WTC11 (cell line): ENCODE measurements around the gene ZBTB8A. TPM values are rescaled to one million over a fixed set of nuclear protein-coding genes. Genes with fewer than 3 reads are reported as not detected.

Experiments
- ATAC-seq: fragments of 200-7000 bp; cut with Tn5 transposase; 2 replicates; pipeline ENCODE4 v1.10.0; 2021; ENCODE audit warnings: mild to moderate bottlenecking, moderate library complexity
- CTCF ChIA-PET: fragments of 300-600 bp; sonication (Branson Sonifier 250); formaldehyde crosslinking; loops from one replicate; lab custom pipeline; 2021; ENCODE audit warnings: antibody characterized with exemption; lab: Charles Lee
- POLR2A ChIA-PET: fragments of 350-600 bp; sonication (Branson Sonifier 250); formaldehyde crosslinking; loops from one replicate; lab custom pipeline; 2021; ENCODE audit warnings: antibody characterized with exemption; lab: Charles Lee
- DNase-seq: peaks from one replicate; pipeline ENCODE4 v3.0.0; 2021; ENCODE audit warnings: low spot score
- H3K27ac Mint-ChIP-seq: 2 replicates; pipeline ENCODE4 v1.8.0; 2021; ENCODE audit warnings: mixed read lengths
- H3K27me3 Mint-ChIP-seq: 2 replicates; pipeline ENCODE4 v1.8.0; 2021; ENCODE audit warnings: low read depth, mild to moderate bottlenecking, moderate library complexity, mixed read lengths
- H3K36me3 Mint-ChIP-seq: 2 replicates; pipeline ENCODE4 v1.8.0; 2021; ENCODE audit warnings: mixed read lengths
- H3K4me1 Mint-ChIP-seq: 2 replicates; pipeline ENCODE4 v1.8.0; 2022; ENCODE audit warnings: mixed read lengths
- H3K4me3 Mint-ChIP-seq: 2 replicates; pipeline ENCODE4 v1.8.0; 2021; ENCODE audit warnings: mild to moderate bottlenecking, moderate library complexity, mixed read lengths
- H3K9me3 Mint-ChIP-seq: 2 replicates; pipeline ENCODE4 v1.8.0; 2021; ENCODE audit warnings: mixed read lengths
- ATF1 ChIP-seq: sonication (generic); formaldehyde crosslinking; IDR thresholded peaks from 2 replicates; pipeline ENCODE4 v1.8.1; 2023; ENCODE audit warnings: mild to moderate bottlenecking, moderate library complexity, missing genetic modification reagents
- GRHL2 ChIP-seq: fragments of 250-450 bp; sonication (Bioruptor Pico); IDR thresholded peaks from 2 replicates; pipeline ENCODE4 v1.8.0; 2022; ENCODE audit warnings: mild to moderate bottlenecking, moderate library complexity; ENCODE audit not compliant: insufficient replicate concordance, severe bottlenecking
- OVOL2 ChIP-seq: fragments of 250-450 bp; sonication (Bioruptor Pico); IDR thresholded peaks from 2 replicates; pipeline ENCODE4 v1.9.0; 2021; ENCODE audit warnings: mild to moderate bottlenecking, borderline replicate concordance
- ZNF138 ChIP-seq: sonication (generic); formaldehyde crosslinking; conservative IDR thresholded peaks from 2 replicates; pipeline ENCODE4 v1.8.1; 2022; ENCODE audit warnings: mild to moderate bottlenecking, moderate library complexity, missing genetic modification reagents
- ZNF416 ChIP-seq: fragments of 250-450 bp; sonication (Bioruptor Pico); IDR thresholded peaks from 2 replicates; pipeline ENCODE4 v1.9.0; 2021; ENCODE audit warnings: mild to moderate bottlenecking, inconsistent platforms
- total RNA-seq: library from RNA; stranded (reverse); gene quantifications from 3 replicates; pipeline ENCODE4 v1.2.3, GENCODE V29; 2021
- TF ChIP-seq, protein P1 (sequence below): sonication (generic); formaldehyde crosslinking; IDR thresholded peaks from 2 replicates; pipeline ENCODE4 v1.8.1; 2022; ENCODE audit warnings: missing genetic modification reagents, borderline replicate concordance
- TF ChIP-seq, protein P2 (sequence below): sonication (generic); formaldehyde crosslinking; conservative IDR thresholded peaks from 2 replicates; pipeline ENCODE4 v1.8.1; 2023; ENCODE audit warnings: mild to moderate bottlenecking, low read depth, missing genetic modification reagents, moderate library complexity
- TF ChIP-seq, protein P3 (sequence below): fragments of 250-450 bp; sonication (Bioruptor Pico); IDR thresholded peaks from 2 replicates; pipeline ENCODE4 v1.9.0; 2021; ENCODE audit warnings: mild to moderate bottlenecking, borderline replicate concordance
- TF ChIP-seq, protein P4 (sequence below): sonication (generic); formaldehyde crosslinking; IDR thresholded peaks from 2 replicates; pipeline ENCODE4 v1.8.1; 2023; ENCODE audit warnings: mild to moderate bottlenecking, missing genetic modification reagents
- TF ChIP-seq, protein P5 (sequence below): fragments of 250-450 bp; sonication (Bioruptor Pico); IDR thresholded peaks from 2 replicates; pipeline ENCODE4 v2.1.2; 2022; ENCODE audit warnings: mild to moderate bottlenecking, moderate library complexity
- TF ChIP-seq, protein P6 (sequence below): fragments of 200-600 bp; IDR thresholded peaks from 2 replicates; pipeline ENCODE4 v1.8.0; 2022; ENCODE audit warnings: antibody characterized with exemption
- TF ChIP-seq, protein P7 (sequence below): sonication (generic); formaldehyde crosslinking; IDR thresholded peaks from 2 replicates; pipeline ENCODE4 v1.8.1; 2023; ENCODE audit warnings: mild to moderate bottlenecking, missing genetic modification reagents
- TF ChIP-seq, protein P8 (sequence below): sonication (generic); formaldehyde crosslinking; IDR thresholded peaks from 2 replicates; pipeline ENCODE4 v1.8.1; 2022; ENCODE audit warnings: mild to moderate bottlenecking, moderate library complexity, missing genetic modification reagents
- TF ChIP-seq, protein P9 (sequence below): fragments of 250-450 bp; sonication (Bioruptor Pico); IDR thresholded peaks from 2 replicates; pipeline ENCODE4 v1.9.0; 2021; ENCODE audit warnings: moderate library complexity, mild to moderate bottlenecking, inconsistent platforms, borderline replicate concordance

Gene ZBTB8A
- total RNA-seq, 1 experiment from 2014 or later: 7.7 TPM

DNA sequence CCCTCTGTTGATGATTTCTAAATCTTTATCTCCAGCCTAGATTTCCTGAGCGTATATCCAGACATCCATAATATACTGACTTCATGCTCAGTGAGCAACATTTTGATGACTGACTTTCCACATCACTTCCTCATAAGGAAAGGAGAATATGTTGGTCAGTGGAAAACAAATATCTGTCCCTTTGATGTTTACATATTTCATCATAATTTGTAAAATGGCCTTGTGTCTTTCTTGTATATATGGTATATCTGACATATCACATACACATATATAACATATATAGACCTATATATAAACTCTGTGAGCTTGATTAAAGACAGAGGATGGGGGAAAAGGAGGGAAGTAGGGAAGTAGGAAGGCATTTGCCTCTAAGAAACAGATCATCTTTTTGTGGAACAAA, 18.6 kb downstream of the ZBTB8A start (continued):
- TF ChIP-seq, protein P1, sequence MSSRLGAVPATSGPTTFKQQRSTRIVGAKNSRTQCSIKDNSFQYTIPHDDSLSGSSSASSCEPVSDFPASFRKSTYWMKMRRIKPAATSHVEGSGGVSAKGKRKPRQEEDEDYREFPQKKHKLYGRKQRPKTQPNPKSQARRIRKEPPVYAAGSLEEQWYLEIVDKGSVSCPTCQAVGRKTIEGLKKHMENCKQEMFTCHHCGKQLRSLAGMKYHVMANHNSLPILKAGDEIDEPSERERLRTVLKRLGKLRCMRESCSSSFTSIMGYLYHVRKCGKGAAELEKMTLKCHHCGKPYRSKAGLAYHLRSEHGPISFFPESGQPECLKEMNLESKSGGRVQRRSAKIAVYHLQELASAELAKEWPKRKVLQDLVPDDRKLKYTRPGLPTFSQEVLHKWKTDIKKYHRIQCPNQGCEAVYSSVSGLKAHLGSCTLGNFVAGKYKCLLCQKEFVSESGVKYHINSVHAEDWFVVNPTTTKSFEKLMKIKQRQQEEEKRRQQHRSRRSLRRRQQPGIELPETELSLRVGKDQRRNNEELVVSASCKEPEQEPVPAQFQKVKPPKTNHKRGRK (CRISPR knock-in tag): no peak
- TF ChIP-seq, protein P2, sequence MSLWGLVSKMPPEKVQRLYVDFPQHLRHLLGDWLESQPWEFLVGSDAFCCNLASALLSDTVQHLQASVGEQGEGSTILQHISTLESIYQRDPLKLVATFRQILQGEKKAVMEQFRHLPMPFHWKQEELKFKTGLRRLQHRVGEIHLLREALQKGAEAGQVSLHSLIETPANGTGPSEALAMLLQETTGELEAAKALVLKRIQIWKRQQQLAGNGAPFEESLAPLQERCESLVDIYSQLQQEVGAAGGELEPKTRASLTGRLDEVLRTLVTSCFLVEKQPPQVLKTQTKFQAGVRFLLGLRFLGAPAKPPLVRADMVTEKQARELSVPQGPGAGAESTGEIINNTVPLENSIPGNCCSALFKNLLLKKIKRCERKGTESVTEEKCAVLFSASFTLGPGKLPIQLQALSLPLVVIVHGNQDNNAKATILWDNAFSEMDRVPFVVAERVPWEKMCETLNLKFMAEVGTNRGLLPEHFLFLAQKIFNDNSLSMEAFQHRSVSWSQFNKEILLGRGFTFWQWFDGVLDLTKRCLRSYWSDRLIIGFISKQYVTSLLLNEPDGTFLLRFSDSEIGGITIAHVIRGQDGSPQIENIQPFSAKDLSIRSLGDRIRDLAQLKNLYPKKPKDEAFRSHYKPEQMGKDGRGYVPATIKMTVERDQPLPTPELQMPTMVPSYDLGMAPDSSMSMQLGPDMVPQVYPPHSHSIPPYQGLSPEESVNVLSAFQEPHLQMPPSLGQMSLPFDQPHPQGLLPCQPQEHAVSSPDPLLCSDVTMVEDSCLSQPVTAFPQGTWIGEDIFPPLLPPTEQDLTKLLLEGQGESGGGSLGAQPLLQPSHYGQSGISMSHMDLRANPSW (CRISPR knock-in tag): no peak
- TF ChIP-seq, protein P3, sequence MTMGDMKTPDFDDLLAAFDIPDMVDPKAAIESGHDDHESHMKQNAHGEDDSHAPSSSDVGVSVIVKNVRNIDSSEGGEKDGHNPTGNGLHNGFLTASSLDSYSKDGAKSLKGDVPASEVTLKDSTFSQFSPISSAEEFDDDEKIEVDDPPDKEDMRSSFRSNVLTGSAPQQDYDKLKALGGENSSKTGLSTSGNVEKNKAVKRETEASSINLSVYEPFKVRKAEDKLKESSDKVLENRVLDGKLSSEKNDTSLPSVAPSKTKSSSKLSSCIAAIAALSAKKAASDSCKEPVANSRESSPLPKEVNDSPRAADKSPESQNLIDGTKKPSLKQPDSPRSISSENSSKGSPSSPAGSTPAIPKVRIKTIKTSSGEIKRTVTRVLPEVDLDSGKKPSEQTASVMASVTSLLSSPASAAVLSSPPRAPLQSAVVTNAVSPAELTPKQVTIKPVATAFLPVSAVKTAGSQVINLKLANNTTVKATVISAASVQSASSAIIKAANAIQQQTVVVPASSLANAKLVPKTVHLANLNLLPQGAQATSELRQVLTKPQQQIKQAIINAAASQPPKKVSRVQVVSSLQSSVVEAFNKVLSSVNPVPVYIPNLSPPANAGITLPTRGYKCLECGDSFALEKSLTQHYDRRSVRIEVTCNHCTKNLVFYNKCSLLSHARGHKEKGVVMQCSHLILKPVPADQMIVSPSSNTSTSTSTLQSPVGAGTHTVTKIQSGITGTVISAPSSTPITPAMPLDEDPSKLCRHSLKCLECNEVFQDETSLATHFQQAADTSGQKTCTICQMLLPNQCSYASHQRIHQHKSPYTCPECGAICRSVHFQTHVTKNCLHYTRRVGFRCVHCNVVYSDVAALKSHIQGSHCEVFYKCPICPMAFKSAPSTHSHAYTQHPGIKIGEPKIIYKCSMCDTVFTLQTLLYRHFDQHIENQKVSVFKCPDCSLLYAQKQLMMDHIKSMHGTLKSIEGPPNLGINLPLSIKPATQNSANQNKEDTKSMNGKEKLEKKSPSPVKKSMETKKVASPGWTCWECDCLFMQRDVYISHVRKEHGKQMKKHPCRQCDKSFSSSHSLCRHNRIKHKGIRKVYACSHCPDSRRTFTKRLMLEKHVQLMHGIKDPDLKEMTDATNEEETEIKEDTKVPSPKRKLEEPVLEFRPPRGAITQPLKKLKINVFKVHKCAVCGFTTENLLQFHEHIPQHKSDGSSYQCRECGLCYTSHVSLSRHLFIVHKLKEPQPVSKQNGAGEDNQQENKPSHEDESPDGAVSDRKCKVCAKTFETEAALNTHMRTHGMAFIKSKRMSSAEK: no peak
- TF ChIP-seq, protein P4, sequence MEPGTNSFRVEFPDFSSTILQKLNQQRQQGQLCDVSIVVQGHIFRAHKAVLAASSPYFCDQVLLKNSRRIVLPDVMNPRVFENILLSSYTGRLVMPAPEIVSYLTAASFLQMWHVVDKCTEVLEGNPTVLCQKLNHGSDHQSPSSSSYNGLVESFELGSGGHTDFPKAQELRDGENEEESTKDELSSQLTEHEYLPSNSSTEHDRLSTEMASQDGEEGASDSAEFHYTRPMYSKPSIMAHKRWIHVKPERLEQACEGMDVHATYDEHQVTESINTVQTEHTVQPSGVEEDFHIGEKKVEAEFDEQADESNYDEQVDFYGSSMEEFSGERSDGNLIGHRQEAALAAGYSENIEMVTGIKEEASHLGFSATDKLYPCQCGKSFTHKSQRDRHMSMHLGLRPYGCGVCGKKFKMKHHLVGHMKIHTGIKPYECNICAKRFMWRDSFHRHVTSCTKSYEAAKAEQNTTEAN (CRISPR knock-in tag): no peak

DNA sequence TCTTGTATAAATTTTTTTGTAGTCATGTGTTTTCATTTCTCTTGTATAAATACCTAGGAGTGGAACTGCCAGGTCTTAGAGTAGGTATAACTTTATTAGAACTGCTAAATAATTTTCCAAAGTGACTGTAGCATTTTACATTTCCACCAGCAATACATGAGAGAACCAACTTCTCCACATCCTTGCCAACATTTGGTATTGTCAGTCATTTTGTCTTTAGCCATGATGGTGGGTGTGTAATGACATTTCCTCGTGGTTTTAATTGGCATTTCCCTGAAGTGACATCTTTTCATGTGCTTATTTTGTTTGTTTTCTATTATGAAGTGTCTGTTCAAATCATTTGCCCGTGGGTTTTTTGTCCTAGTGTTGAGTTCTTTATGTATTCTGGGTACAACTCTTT, 29.7 kb downstream of the ZBTB8A start:
- no peak for ATAC-seq
- H3K27ac Mint-ChIP-seq: no peak overlapping the region
- H3K4me3 Mint-ChIP-seq: no peak overlapping the region
- CTCF ChIA-PET: no interaction called here
- H3K36me3 Mint-ChIP-seq: peaks cover 5% of the 10 kb centered on the region
- POLR2A ChIA-PET: no interaction called here
- no peak for TF ChIP-seq ATF1 (CRISPR knock-in tag)
- TF ChIP-seq, protein P5, sequence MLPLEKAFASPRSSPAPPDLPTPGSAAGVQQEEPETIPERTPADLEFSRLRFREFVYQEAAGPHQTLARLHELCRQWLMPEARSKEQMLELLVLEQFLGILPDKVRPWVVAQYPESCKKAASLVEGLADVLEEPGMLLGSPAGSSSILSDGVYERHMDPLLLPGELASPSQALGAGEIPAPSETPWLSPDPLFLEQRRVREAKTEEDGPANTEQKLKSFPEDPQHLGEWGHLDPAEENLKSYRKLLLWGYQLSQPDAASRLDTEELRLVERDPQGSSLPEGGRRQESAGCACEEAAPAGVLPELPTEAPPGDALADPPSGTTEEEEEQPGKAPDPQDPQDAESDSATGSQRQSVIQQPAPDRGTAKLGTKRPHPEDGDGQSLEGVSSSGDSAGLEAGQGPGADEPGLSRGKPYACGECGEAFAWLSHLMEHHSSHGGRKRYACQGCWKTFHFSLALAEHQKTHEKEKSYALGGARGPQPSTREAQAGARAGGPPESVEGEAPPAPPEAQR (CRISPR knock-in tag): no peak
- TF ChIP-seq, all 79 proteins: peak for 0
- Mint-ChIP-seq H3K27me3 (no peaks in the 10 kb centered on the region), H3K4me1 (no peaks in the 10 kb centered on the region), H3K9me3 (no peaks in the 10 kb centered on the region)
- no peak for DNase-seq

DNA sequence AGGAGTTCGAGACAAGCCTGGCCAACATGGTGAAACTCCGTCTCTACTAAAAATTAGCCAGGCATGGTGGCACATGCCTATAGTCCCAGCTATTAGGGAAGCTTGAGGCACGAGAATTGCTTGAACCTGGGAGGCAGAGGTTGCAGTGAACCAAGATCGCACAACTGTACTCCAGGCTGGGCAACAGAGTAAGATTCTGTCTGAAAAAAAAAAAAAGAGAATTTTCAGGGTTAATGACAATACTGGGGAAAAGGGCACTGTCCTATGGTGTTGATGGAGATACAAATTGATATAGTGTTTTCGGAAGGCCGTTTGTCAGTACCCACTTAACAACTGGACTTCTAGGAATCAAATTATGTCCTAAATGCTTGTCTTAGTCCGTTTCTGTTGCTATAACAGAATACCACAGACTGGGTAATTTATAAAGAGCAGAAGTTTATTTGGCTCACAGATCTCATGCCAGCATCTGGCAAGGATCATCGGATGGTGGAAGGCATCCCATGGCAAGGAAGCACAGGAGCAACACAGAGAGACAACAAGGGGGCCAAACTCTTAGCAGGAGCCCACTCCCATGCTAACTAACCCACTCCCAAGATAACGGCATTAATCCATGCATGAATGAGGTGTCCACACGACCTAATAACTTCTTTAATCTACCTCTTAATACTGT, 41.3 kb downstream of the ZBTB8A start:
- H3K27ac Mint-ChIP-seq: no peak overlapping the region
- no peaks in the 10 kb centered on the region for H3K36me3 Mint-ChIP-seq
- no peaks in the 10 kb centered on the region for H3K4me1 Mint-ChIP-seq
- H3K27me3 Mint-ChIP-seq: no peaks in the 10 kb centered on the region
- ATAC-seq (no peak), DNase-seq (no peak)
- no peaks in the 10 kb centered on the region for H3K9me3 Mint-ChIP-seq
- ChIA-PET CTCF (no interaction called here), POLR2A (no interaction called here)
- H3K4me3 Mint-ChIP-seq: no peak overlapping the region
- TF ChIP-seq ZNF416: no peak
- no peak for TF ChIP-seq OVOL2
- no peak for TF ChIP-seq ZNF138 (CRISPR knock-in tag)
- TF ChIP-seq, protein P6, sequence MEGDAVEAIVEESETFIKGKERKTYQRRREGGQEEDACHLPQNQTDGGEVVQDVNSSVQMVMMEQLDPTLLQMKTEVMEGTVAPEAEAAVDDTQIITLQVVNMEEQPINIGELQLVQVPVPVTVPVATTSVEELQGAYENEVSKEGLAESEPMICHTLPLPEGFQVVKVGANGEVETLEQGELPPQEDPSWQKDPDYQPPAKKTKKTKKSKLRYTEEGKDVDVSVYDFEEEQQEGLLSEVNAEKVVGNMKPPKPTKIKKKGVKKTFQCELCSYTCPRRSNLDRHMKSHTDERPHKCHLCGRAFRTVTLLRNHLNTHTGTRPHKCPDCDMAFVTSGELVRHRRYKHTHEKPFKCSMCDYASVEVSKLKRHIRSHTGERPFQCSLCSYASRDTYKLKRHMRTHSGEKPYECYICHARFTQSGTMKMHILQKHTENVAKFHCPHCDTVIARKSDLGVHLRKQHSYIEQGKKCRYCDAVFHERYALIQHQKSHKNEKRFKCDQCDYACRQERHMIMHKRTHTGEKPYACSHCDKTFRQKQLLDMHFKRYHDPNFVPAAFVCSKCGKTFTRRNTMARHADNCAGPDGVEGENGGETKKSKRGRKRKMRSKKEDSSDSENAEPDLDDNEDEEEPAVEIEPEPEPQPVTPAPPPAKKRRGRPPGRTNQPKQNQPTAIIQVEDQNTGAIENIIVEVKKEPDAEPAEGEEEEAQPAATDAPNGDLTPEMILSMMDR: no peak
- TF ChIP-seq, protein P7, sequence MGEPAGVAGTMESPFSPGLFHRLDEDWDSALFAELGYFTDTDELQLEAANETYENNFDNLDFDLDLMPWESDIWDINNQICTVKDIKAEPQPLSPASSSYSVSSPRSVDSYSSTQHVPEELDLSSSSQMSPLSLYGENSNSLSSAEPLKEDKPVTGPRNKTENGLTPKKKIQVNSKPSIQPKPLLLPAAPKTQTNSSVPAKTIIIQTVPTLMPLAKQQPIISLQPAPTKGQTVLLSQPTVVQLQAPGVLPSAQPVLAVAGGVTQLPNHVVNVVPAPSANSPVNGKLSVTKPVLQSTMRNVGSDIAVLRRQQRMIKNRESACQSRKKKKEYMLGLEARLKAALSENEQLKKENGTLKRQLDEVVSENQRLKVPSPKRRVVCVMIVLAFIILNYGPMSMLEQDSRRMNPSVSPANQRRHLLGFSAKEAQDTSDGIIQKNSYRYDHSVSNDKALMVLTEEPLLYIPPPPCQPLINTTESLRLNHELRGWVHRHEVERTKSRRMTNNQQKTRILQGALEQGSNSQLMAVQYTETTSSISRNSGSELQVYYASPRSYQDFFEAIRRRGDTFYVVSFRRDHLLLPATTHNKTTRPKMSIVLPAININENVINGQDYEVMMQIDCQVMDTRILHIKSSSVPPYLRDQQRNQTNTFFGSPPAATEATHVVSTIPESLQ (CRISPR knock-in tag): no peak
- TF ChIP-seq, protein P8, sequence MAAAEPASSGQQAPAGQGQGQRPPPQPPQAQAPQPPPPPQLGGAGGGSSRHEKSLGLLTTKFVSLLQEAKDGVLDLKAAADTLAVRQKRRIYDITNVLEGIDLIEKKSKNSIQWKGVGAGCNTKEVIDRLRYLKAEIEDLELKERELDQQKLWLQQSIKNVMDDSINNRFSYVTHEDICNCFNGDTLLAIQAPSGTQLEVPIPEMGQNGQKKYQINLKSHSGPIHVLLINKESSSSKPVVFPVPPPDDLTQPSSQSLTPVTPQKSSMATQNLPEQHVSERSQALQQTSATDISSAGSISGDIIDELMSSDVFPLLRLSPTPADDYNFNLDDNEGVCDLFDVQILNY (CRISPR knock-in tag): no peak
- no peak for TF ChIP-seq GRHL2 (CRISPR knock-in tag)
- TF ChIP-seq, protein P9, sequence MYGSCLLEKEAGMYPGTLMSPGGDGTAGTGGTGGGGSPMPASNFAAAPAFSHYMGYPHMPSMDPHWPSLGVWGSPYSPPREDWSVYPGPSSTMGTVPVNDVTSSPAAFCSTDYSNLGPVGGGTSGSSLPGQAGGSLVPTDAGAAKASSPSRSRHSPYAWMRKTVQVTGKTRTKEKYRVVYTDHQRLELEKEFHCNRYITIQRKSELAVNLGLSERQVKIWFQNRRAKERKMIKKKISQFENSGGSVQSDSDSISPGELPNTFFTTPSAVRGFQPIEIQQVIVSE (CRISPR knock-in tag): no peak
